ENCODE measurements around the gene PLAC1. TPM values are rescaled to one million over a fixed set of nuclear protein-coding genes. Genes with fewer than 3 reads are reported as not detected.

PLAC1 gene
- total RNA-seq, 1 experiment from 2014 or later: 2.7 TPM

DNA sequence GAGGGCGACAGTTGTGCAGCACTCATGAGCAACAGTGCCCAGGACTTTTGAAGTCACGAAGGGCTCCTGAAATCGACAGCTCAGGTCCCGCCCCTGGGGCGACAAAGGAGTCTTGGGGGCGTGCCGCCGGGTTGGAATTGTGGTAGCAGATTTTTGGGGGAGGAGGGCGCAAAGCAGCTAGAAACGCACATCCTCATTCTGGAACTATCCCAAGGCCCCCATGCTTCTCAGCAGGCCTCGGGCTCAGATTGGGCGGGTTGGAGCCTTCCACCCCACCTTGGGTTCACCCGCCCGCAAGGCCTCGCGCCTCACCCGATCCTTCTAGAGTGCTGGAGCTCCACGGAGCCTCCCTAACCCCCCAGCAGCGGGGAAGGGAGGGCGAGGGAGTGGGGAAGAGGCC is 112.8 kb downstream of the PLAC1 start:
- no TSS peak for BruUV-seq (replicated peaks)
- Histone ChIP-seq H3K4me3 (ENCODE audit: low read depth, low read length) (no peak overlapping the region), H3K9me3 (no peaks in the 10 kb centered on the region), H3K4me1 (no peaks in the 10 kb centered on the region), H3K27me3 (replicated peaks; ENCODE audit: control insufficient read depth, insufficient read depth, low read length) (no peaks in the 10 kb centered on the region), H3K36me3 (ENCODE audit: control insufficient read depth, insufficient read depth, low read length) (no peaks in the 10 kb centered on the region)
- H3K27ac Mint-ChIP-seq (ENCODE audit: unreplicated experiment): no peak overlapping the region
- DNase-seq: no peak
- no peaks in the 10 kb centered on the region for H3K27me3 Mint-ChIP-seq (ENCODE audit: insufficient read depth, unreplicated experiment)
- H3K9me3 Mint-ChIP-seq (ENCODE audit: unreplicated experiment): no peaks in the 10 kb centered on the region
- intact Hi-C loops (cut with micrococcal nuclease; ENCODE audit: unreplicated experiment): no loop called here
- TF ChIP-seq, protein P1, sequence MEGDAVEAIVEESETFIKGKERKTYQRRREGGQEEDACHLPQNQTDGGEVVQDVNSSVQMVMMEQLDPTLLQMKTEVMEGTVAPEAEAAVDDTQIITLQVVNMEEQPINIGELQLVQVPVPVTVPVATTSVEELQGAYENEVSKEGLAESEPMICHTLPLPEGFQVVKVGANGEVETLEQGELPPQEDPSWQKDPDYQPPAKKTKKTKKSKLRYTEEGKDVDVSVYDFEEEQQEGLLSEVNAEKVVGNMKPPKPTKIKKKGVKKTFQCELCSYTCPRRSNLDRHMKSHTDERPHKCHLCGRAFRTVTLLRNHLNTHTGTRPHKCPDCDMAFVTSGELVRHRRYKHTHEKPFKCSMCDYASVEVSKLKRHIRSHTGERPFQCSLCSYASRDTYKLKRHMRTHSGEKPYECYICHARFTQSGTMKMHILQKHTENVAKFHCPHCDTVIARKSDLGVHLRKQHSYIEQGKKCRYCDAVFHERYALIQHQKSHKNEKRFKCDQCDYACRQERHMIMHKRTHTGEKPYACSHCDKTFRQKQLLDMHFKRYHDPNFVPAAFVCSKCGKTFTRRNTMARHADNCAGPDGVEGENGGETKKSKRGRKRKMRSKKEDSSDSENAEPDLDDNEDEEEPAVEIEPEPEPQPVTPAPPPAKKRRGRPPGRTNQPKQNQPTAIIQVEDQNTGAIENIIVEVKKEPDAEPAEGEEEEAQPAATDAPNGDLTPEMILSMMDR (IDR thresholded peaks at IDR 0.05; ENCODE audit: insufficient read depth in 1 of 2, low read depth in 1 of 2, low read length in 1 of 2, severe bottlenecking in 1 of 2, unreplicated experiment in 1 of 2): no peak
- ChIA-PET CTCF (no interaction called here), POLR2A (no interaction called here)
- H3K4me1 Mint-ChIP-seq (ENCODE audit: low read depth, unreplicated experiment): no peaks in the 10 kb centered on the region
- H3K36me3 Mint-ChIP-seq (ENCODE audit: insufficient read depth, unreplicated experiment): peaks cover 12% of the 10 kb centered on the region
- peak overlapping the region; percentile 81 for H3K4me3 Mint-ChIP-seq (ENCODE audit: unreplicated experiment)

DNA sequence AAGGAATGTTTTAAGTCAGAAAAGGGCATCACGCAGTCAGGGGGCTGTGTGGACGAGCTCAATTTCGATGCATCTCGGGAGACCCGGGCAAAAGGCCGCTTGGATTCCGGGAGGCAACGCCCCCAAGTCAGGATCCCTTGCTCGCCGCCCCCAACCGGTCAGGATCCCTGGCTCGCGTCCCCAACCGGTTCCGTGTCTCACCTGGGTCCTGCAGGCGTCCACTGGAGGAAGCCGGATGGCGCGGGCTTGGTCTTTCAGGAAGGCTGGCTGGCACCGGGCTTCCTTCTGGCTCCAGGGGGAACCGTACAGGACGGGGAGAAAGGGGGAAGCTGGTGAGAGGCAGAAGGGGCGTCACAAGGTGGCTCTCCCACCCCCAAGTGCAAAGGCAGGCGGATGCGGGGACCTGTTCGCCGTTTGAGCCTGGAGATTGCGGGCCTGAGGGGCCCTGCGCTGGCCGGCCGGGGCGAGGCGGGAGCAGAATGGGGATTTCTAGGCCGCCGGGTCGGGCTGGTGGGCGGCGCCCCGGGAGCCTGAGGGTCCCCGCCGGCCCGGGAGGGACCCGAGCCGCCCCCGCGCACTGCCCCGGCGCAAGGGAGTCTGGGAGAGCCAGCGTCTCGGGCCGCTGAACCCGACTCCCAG is 113.6 kb downstream of the PLAC1 start:
- Histone ChIP-seq H3K9me3 (no peaks in the 10 kb centered on the region), H3K4me3 (ENCODE audit: low read depth, low read length) (peak overlapping the region; percentile 44), H3K4me1 (no peaks in the 10 kb centered on the region), H3K27me3 (replicated peaks; ENCODE audit: control insufficient read depth, insufficient read depth, low read length) (no peaks in the 10 kb centered on the region), H3K36me3 (ENCODE audit: control insufficient read depth, insufficient read depth, low read length) (no peaks in the 10 kb centered on the region)
- ChIA-PET POLR2A (interaction anchor here (0.6 kb wide), 1 partner anchor 87 kb away, joined by 5 read pairs; no protein-coding TSS in a partner anchor), CTCF (no interaction called here)
- H3K9me3 Mint-ChIP-seq (ENCODE audit: unreplicated experiment): no peaks in the 10 kb centered on the region
- peaks cover 7% of the 10 kb centered on the region for H3K36me3 Mint-ChIP-seq (ENCODE audit: insufficient read depth, unreplicated experiment)
- H3K27ac Mint-ChIP-seq (ENCODE audit: unreplicated experiment): peak overlapping the region; percentile 79
- H3K4me1 Mint-ChIP-seq (ENCODE audit: low read depth, unreplicated experiment): no peaks in the 10 kb centered on the region
- H3K4me3 Mint-ChIP-seq (ENCODE audit: unreplicated experiment): peak overlapping the region; percentile 81
- no peaks in the 10 kb centered on the region for H3K27me3 Mint-ChIP-seq (ENCODE audit: insufficient read depth, unreplicated experiment)
- BruUV-seq (replicated peaks): no TSS peak
- intact Hi-C loops (cut with micrococcal nuclease; ENCODE audit: unreplicated experiment): no loop called here
- TF ChIP-seq, protein P1 (IDR thresholded peaks at IDR 0.05; ENCODE audit: insufficient read depth in 1 of 2, low read depth in 1 of 2, low read length in 1 of 2, severe bottlenecking in 1 of 2, unreplicated experiment in 1 of 2): no peak
- peak; percentile 53 to 58 for DNase-seq

DNA sequence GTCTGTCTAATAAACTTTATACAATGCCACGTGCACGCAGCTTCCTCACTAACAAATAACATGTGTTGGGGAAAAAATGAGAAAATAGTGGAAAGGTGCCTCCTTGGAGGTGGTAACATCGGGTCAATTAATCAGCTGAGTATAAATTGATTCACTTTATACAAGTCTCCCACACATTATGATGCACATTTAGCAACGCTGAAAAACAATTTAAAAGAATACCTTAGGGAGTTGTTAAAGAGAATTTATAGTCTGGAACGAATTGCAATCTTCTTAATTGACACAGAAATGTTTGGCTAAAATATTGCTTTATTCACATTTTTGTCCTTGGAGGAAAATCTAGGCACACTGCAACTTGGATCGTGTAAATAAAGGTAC is 114.1 kb downstream of the PLAC1 start:
- Mint-ChIP-seq H3K27ac (ENCODE audit: unreplicated experiment) (peak overlapping the region; percentile 79), H3K27me3 (ENCODE audit: insufficient read depth, unreplicated experiment) (no peaks in the 10 kb centered on the region), H3K9me3 (ENCODE audit: unreplicated experiment) (no peaks in the 10 kb centered on the region), H3K4me1 (ENCODE audit: low read depth, unreplicated experiment) (no peaks in the 10 kb centered on the region), H3K4me3 (ENCODE audit: unreplicated experiment) (peak overlapping the region; percentile 81), H3K36me3 (ENCODE audit: insufficient read depth, unreplicated experiment) (peaks cover 2% of the 10 kb centered on the region)
- peak overlapping the region; percentile 44 for H3K4me3 ChIP-seq (ENCODE audit: low read depth, low read length)
- POLR2A ChIA-PET: no interaction called here
- BruUV-seq (replicated peaks): no TSS peak
- intact Hi-C loops (cut with micrococcal nuclease; ENCODE audit: unreplicated experiment): no loop called here
- no peak for DNase-seq
- no peaks in the 10 kb centered on the region for H3K4me1 ChIP-seq
- H3K27me3 ChIP-seq (replicated peaks; ENCODE audit: control insufficient read depth, insufficient read depth, low read length): no peaks in the 10 kb centered on the region
- no peaks in the 10 kb centered on the region for H3K36me3 ChIP-seq (ENCODE audit: control insufficient read depth, insufficient read depth, low read length)
- no peaks in the 10 kb centered on the region for H3K9me3 ChIP-seq
- TF ChIP-seq, protein P1 (IDR thresholded peaks at IDR 0.05; ENCODE audit: insufficient read depth in 1 of 2, low read depth in 1 of 2, low read length in 1 of 2, severe bottlenecking in 1 of 2, unreplicated experiment in 1 of 2): no peak
- CTCF ChIA-PET: no interaction called here

All from Caco-2 (cell line).